Esophagus squamous epithelium (tissue), 4 donors: Measurements from ENCODE around the gene SHOX.

Source experiments
- POLR2A ChIP-seq, 4 donors: fragments of 450-650 bp; IDR thresholded peaks; one replicate each; pipeline ENCODE4 v1.6.1; 2017; ENCODE audit warnings: antibody characterized with exemption in 4 of 4, mild to moderate bottlenecking in 4 of 4, moderate library complexity in 3 of 4
- TF ChIP-seq, protein P1 (sequence below), 6 experiments: fragments of 450-650 bp in 4 of 6; fragments of 200-600 bp in 2 of 6; sonication (generic) in 2 of 6; IDR thresholded peaks; one replicate each; pipeline ENCODE4 v1.5.1; 2016 to 2019; ENCODE audit warnings: antibody characterized with exemption in 6 of 6, mild to moderate bottlenecking in 4 of 6, moderate library complexity in 4 of 6

- TF ChIP-seq, protein P1, sequence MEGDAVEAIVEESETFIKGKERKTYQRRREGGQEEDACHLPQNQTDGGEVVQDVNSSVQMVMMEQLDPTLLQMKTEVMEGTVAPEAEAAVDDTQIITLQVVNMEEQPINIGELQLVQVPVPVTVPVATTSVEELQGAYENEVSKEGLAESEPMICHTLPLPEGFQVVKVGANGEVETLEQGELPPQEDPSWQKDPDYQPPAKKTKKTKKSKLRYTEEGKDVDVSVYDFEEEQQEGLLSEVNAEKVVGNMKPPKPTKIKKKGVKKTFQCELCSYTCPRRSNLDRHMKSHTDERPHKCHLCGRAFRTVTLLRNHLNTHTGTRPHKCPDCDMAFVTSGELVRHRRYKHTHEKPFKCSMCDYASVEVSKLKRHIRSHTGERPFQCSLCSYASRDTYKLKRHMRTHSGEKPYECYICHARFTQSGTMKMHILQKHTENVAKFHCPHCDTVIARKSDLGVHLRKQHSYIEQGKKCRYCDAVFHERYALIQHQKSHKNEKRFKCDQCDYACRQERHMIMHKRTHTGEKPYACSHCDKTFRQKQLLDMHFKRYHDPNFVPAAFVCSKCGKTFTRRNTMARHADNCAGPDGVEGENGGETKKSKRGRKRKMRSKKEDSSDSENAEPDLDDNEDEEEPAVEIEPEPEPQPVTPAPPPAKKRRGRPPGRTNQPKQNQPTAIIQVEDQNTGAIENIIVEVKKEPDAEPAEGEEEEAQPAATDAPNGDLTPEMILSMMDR (IDR thresholded peaks at IDR 0.05) = no peak
- TF ChIP-seq POLR2A (IDR thresholded peaks at IDR 0.05) = no peak
Observed at GRCh38 chrX:701673-702072, 71.1 kb downstream of the SHOX start.
